Measurements from ENCODE around the gene MBP.

GRCh38 chr18:77015169-77015568, 117.4 kb downstream of the MBP start:
- TF ChIP-seq CTCF (IDR thresholded peaks at IDR 0.05) = no peak
- no peak for TF ChIP-seq EP300 (IDR thresholded peaks at IDR 0.05)
- no peak for TF ChIP-seq POLR2A (IDR thresholded peaks at IDR 0.05)
- no peak for TF ChIP-seq POLR2AphosphoS5 (IDR thresholded peaks at IDR 0.05)
